ENCODE results near the gene BSPRY.
A peak's percentile ranks its signal among the peaks of the same experiment; 100 is the strongest.
"Not testable (repeated sequence)": the region's sequence is repeated elsewhere in the genome, so short reads cannot be mapped to it uniquely, and the experiment has no call there.

The BSPRY gene

GRCh38 chr9:113341712-113342410, 7.5 kb upstream of the BSPRY start:
- DNase-seq (ENCODE audit: low spot score): peak; percentile 11

GRCh38 chr9:113343732-113344231, 5.6 kb upstream of the BSPRY start:
- DNase-seq (ENCODE audit: low spot score): peak; percentile 52

- DNase-seq (ENCODE audit: low spot score): no peak
Measured at GRCh38 chr9:113345190-113345589, 4.2 kb upstream of the BSPRY start.

GRCh38 chr9:113345671-113346070, 3.7 kb upstream of the BSPRY start:
- no peak for DNase-seq (ENCODE audit: low spot score)

GRCh38 chr9:113348437-113348836, 904 bp upstream of the BSPRY start:
- DNase-seq (ENCODE audit: low spot score): no peak

- no peak for DNase-seq (ENCODE audit: low spot score)
Measured at GRCh38 chr9:113349066-113349444, 286 bp upstream of the BSPRY start.

GRCh38 chr9:113350107-113350661, 843 bp downstream of the BSPRY start:
- no peak for DNase-seq (ENCODE audit: low spot score)

- no peak for DNase-seq (ENCODE audit: low spot score)
Measured at GRCh38 chr9:113350937-113351336, 1.6 kb downstream of the BSPRY start.

GRCh38 chr9:113352006-113352405, 2.7 kb downstream of the BSPRY start:
- DNase-seq (ENCODE audit: low spot score): no peak

GRCh38 chr9:113352411-113352810, 3.1 kb downstream of the BSPRY start:
- DNase-seq (ENCODE audit: low spot score): peak; percentile 21

GRCh38 chr9:113355040-113355596, 5.8 kb downstream of the BSPRY start:
- peak; percentile 36 for DNase-seq (ENCODE audit: low spot score)

- DNase-seq (ENCODE audit: low spot score): no peak
Measured at GRCh38 chr9:113356686-113357292, 7.4 kb downstream of the BSPRY start.

- no peak for DNase-seq (ENCODE audit: low spot score)
Measured at GRCh38 chr9:113359385-113359784, 10.0 kb downstream of the BSPRY start.

GRCh38 chr9:113360242-113360842, 11.0 kb downstream of the BSPRY start:
- no peak for DNase-seq (ENCODE audit: low spot score)

GRCh38 chr9:113361304-113362018, 12.1 kb downstream of the BSPRY start:
- DNase-seq (ENCODE audit: low spot score): no peak

GRCh38 chr9:113363336-113363735, 14.0 kb downstream of the BSPRY start:
- DNase-seq (ENCODE audit: low spot score): no peak

- DNase-seq (ENCODE audit: low spot score): no peak
Measured at GRCh38 chr9:113364951-113365350, 15.6 kb downstream of the BSPRY start.

- not testable (repeated sequence) for DNase-seq (ENCODE audit: low spot score)
Measured at GRCh38 chr9:113365652-113366051, 16.3 kb downstream of the BSPRY start.

- DNase-seq (ENCODE audit: low spot score): no peak
Measured at GRCh38 chr9:113368348-113368981, 19.1 kb downstream of the BSPRY start.

- no peak for DNase-seq (ENCODE audit: low spot score)
Measured at GRCh38 chr9:113368982-113369854, 19.9 kb downstream of the BSPRY start.

GRCh38 chr9:113369855-113370140, 20.5 kb downstream of the BSPRY start:
- DNase-seq (ENCODE audit: low spot score): no peak
